Body of pancreas (tissue), 4 donors: ENCODE data around the gene EPN2. TPM values are rescaled to one million over a fixed set of nuclear protein-coding genes. Genes with fewer than 3 reads are reported as not detected.

Source experiments
- ATAC-seq: fragments of 150-250 bp; one replicate; pipeline ENCODE4 v1.9.1; 2016
- DNase-seq, 4 donors: peaks; one replicate each; pipeline ENCODE4 v3.0.0-alpha.2; 2019
- H3K27ac ChIP-seq, 4 donors: fragments of 200-600 bp; sonication (generic); 1 replicate in 3 of 4; 2 replicates in 1 of 4; pipeline versions ENCODE4 v1.5.1 to v1.6.1; 2016 to 2019; ENCODE audit warnings: mild to moderate bottlenecking in 1 of 4, mixed read lengths in 1 of 4, moderate library complexity in 1 of 4
- H3K27me3 ChIP-seq, 2 donors: fragments of 200-600 bp; sonication (generic); one replicate each; pipeline ENCODE4 v1.6.0; 2016; ENCODE audit warnings: mild to moderate bottlenecking in 1 of 2
- H3K36me3 ChIP-seq, 2 donors: fragments of 200-600 bp; sonication (generic); replicated peaks in 1 of 2; 2 replicates each; pipeline ENCODE4 v1.5.1; 2016; ENCODE audit warnings: low read depth in 2 of 2; ENCODE audit not compliant: insufficient read depth in 1 of 2
- H3K4me1 ChIP-seq: fragments of 200-600 bp; sonication (generic); one replicate; pipeline ENCODE4 v1.6.0; 2016
- H3K4me3 ChIP-seq, 2 donors: fragments of 200-600 bp; sonication (generic); 1 replicate in 1 of 2; 2 replicates in 1 of 2; pipeline ENCODE4 v1.5.1; 2016 to 2019
- H3K9me3 ChIP-seq, 3 donors: fragments of 200-600 bp; sonication (generic); 1 replicate in 2 of 3; 2 replicates in 1 of 3; pipeline ENCODE4 v1.5.1; 2016
- CTCF ChIP-seq, 7 experiments: fragments of 450-650 bp in 4 of 7; fragments of 200-600 bp in 3 of 7; sonication (generic) in 3 of 7; IDR thresholded peaks; one replicate each; pipeline ENCODE4 v1.5.1; 2016 to 2019; ENCODE audit warnings: antibody characterized with exemption in 7 of 7
- POLR2A ChIP-seq, 3 donors: fragments of 450-650 bp; IDR thresholded peaks; one replicate each; pipeline ENCODE4 v1.6.1; 2016; ENCODE audit warnings: antibody characterized with exemption in 3 of 3, mild to moderate bottlenecking in 2 of 3
- WGBS, 2 donors: methylation state at CpG; one replicate each; pipeline ENCODE4 v1.1.5; 2017; 5-methylcytosine and 5-hydroxymethylcytosine counted together
- intact Hi-C: fragments of 100-400 bp; cut with DNase I; formaldehyde crosslinking; loops from one replicate; pipeline ENCODE4 v1.15.1; 2023
- total RNA-seq, 2 donors: library from RNA; depleted of rRNA; stranded (reverse); fragments of >200 nt; gene quantifications; one replicate each; pipeline ENCODE4 v1.1.0, GENCODE V29; 2016

The EPN2 gene
- total RNA-seq, 2 donors from 2014 or later, result 32.7 to 46.5 TPM

DNA sequence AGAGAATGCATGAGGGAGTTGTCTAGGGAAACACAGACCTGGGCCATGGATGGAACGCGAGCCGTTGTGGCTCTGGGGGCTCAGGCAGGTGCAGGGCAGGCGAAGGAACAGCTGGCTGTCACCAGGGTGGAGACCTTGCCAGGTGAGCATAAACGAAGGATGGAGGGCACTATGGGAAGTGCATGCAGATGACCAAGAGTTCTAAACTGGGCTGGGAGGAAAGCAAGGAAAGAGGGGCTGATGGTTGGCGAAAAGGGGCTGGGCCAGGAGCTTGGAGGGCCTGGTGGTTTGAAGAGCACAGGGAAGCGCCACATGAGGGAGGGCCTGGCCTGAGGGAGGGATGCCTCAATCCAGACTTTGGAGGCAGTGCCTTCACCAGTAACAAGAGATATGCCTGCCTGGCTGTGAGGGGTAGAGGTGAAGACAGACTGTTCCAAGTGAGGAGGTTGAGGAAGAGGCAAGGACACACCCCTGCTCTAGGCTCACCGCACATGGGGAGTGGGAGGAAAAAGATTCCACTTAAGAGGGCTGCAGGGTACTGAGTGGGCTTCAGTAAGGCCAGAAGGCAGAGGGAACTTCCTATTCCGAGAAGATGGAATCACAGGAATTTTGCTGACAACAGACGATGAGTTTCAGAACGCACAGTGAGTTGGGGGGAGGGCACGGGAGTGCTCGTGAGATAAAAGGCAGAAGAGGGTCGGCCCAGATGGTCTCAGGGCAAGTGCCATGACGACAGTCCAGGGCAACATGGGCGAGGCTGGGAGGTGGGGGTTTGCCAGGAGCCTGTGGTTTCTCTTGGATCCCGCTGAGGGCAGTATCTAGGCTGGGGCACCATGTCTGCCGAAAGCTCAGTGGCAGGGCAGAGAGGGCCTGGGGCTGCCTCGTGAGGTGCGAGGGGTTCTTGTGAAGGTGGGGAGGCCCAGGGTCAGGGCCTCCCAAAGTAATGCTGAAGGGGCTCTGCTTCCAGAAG is 104.8 kb downstream of the EPN2 start:
- TF ChIP-seq POLR2A (IDR thresholded peaks at IDR 0.05) (no peak), CTCF (IDR thresholded peaks at IDR 0.05) (no peak)
- 75% methylated on average over 20 of the region's 20 CpGs for WGBS, 2 donors
- H3K4me1 ChIP-seq, result peaks cover 14% of the 10 kb centered on the region
- DNase-seq (no peak), ATAC-seq (no peak)
- no peak overlapping the region for H3K4me3 ChIP-seq
- H3K9me3 ChIP-seq, result no peaks in the 10 kb centered on the region
- H3K27me3 ChIP-seq, result no peaks in the 10 kb centered on the region
- no peaks in the 10 kb centered on the region for H3K36me3 ChIP-seq
- intact Hi-C loops, result loop anchor here (10.0 kb wide), 1 partner anchor 433 kb away; no protein-coding TSS in a partner anchor
- no peak overlapping the region for H3K27ac ChIP-seq

GRCh38 chr17:19342611-19343255 is 105.6 kb downstream of the EPN2 start:
- TF ChIP-seq CTCF (IDR thresholded peaks at IDR 0.05), result no peak
- TF ChIP-seq POLR2A (IDR thresholded peaks at IDR 0.05), result no peak
- Histone ChIP-seq H3K4me3 (no peak overlapping the region), H3K36me3 (no peaks in the 10 kb centered on the region), H3K27me3 (no peaks in the 10 kb centered on the region), H3K4me1 (peaks cover 10% of the 10 kb centered on the region), H3K27ac (no peak overlapping the region), H3K9me3 (no peaks in the 10 kb centered on the region)
- ATAC-seq, result no peak
- WGBS, 2 donors, result 65 to 80% methylated on average over 4 to 7 of the region's 7 CpGs
- peak in 1 of 4 donors; percentile 11 for DNase-seq
- intact Hi-C loops, result loop anchor here (10.0 kb wide), 1 partner anchor 432 kb away; no protein-coding TSS in a partner anchor

- 79 to 83% methylated on average over 6 to 7 of the region's 7 CpGs for WGBS, 2 donors
- peak in 1 of 4 donors; percentile 6 for DNase-seq
- TF ChIP-seq CTCF (IDR thresholded peaks at IDR 0.05) (no peak), POLR2A (IDR thresholded peaks at IDR 0.05) (no peak)
Measured at GRCh38 chr17:19343256-19343630, 106.1 kb downstream of the EPN2 start.

DNA sequence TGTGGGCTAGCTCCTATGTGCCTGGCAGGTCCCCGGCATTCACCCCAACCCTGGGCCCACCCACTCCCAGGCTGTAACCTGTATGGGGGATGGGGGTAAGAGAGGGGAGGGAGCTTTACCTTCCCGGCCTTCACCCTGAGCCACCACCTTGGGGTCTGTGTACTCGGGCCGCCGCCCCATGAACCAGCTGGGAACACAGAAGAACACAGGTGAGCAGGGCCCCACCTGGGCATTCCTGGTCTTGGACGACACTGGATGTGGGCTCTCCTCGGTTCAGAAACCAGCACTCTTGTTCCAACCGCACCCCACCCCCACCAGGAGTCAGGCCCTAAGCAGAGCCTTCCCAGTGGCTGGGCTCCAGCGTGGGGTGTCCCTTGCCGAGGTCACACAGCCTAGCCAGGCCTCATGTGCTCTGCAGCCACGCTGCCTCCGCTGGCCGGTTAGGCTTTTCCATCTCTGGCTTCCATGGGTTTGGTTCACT is 106.5 kb downstream of the EPN2 start:
- Histone ChIP-seq H3K36me3 (no peaks in the 10 kb centered on the region), H3K27me3 (no peaks in the 10 kb centered on the region), H3K27ac (no peak overlapping the region), H3K4me1 (no peaks in the 10 kb centered on the region), H3K9me3 (no peaks in the 10 kb centered on the region), H3K4me3 (no peak overlapping the region)
- 87 to 93% methylated on average over 10 to 12 of the region's 13 CpGs for WGBS, 2 donors
- ATAC-seq (no peak), DNase-seq (peak in 1 of 4 donors; percentile 11)
- TF ChIP-seq POLR2A (IDR thresholded peaks at IDR 0.05) (no peak), CTCF (IDR thresholded peaks at IDR 0.05) (no peak)
- intact Hi-C loops, result loop anchor here (10.0 kb wide), 1 partner anchor 431 kb away; no protein-coding TSS in a partner anchor

More at GRCh38 chr17:19343256-19343630, 106.1 kb downstream of the EPN2 start:
- intact Hi-C loops, result loop anchor here (10.0 kb wide), 1 partner anchor 432 kb away; no protein-coding TSS in a partner anchor
- H3K9me3 ChIP-seq, result no peaks in the 10 kb centered on the region
- H3K4me3 ChIP-seq, result no peak overlapping the region
- no peaks in the 10 kb centered on the region for H3K27me3 ChIP-seq
- ATAC-seq, result no peak
- peaks cover 4% of the 10 kb centered on the region for H3K4me1 ChIP-seq
- no peak overlapping the region for H3K27ac ChIP-seq
- no peaks in the 10 kb centered on the region for H3K36me3 ChIP-seq
